Caco-2 (cell line): ENCODE results near the gene ERI2. TPM values are rescaled to one million over a fixed set of nuclear protein-coding genes. Genes with fewer than 3 reads are reported as not detected.

Experiments
- BruUV-seq: library from RNA; stranded (reverse); fragments of 400-500 nt; replicated peaks from 2 replicates; lab custom pipeline; 2021; lab: Mats Ljungman, UMichigan
- CTCF ChIA-PET: fragments of 300-600 bp; sonication (Branson Sonifier 250); formaldehyde crosslinking; loops from one replicate; lab custom pipeline; 2022; ENCODE audit warnings: antibody characterized with exemption; lab: Charles Lee
- POLR2A ChIA-PET: fragments of 300-600 bp; sonication (Branson Sonifier 250); formaldehyde crosslinking; loops from one replicate; lab custom pipeline; 2022; ENCODE audit warnings: antibody characterized with exemption; lab: Charles Lee
- DNase-seq, 2 experiments: peaks; one replicate each; pipeline versions ENCODE4 v3.0.0 to v3.0.0-alpha.2; 2020 to 2022
- H3K27me3 ChIP-seq: replicated peaks from 2 replicates; pipeline ENCODE4 v1.6.0; 2011; ENCODE audit warnings: low read length; ENCODE audit not compliant: control insufficient read depth, insufficient read depth
- H3K36me3 ChIP-seq: 2 replicates; pipeline ENCODE4 v1.5.1; 2011; ENCODE audit warnings: low read length; ENCODE audit not compliant: control insufficient read depth, insufficient read depth
- H3K4me1 ChIP-seq: fragments of 250-450 bp; sonication (Bioruptor Pico); 2 replicates; pipeline ENCODE4 v1.5.1; 2020; ENCODE audit warnings: mild to moderate bottlenecking
- H3K4me3 ChIP-seq: 2 replicates; pipeline ENCODE4 v1.5.1; 2011; ENCODE audit warnings: low read depth, mild to moderate bottlenecking, control low read depth, low read length
- H3K9me3 ChIP-seq: fragments of 250-450 bp; sonication (Bioruptor Pico); 2 replicates; pipeline ENCODE4 v1.5.1; 2020; ENCODE audit warnings: mild to moderate bottlenecking, moderate library complexity
- H3K27ac Mint-ChIP-seq: one replicate; pipeline ENCODE4 v1.8.0; 2022; ENCODE audit warnings: mixed read lengths; ENCODE audit not compliant: unreplicated experiment
- H3K27me3 Mint-ChIP-seq: one replicate; pipeline ENCODE4 v1.8.0; 2022; ENCODE audit warnings: mixed read lengths; ENCODE audit not compliant: insufficient read depth, unreplicated experiment
- H3K36me3 Mint-ChIP-seq: one replicate; pipeline ENCODE4 v1.8.0; 2022; ENCODE audit warnings: mild to moderate bottlenecking, mixed read lengths; ENCODE audit not compliant: insufficient read depth, unreplicated experiment
- H3K4me1 Mint-ChIP-seq: one replicate; pipeline ENCODE4 v1.8.0; 2022; ENCODE audit warnings: low read depth, mixed read lengths; ENCODE audit not compliant: unreplicated experiment
- H3K4me3 Mint-ChIP-seq: one replicate; pipeline ENCODE4 v1.8.0; 2022; ENCODE audit warnings: mild to moderate bottlenecking, moderate library complexity, mixed read lengths; ENCODE audit not compliant: unreplicated experiment
- H3K9me3 Mint-ChIP-seq: one replicate; pipeline ENCODE4 v1.8.0; 2022; ENCODE audit warnings: mixed read lengths; ENCODE audit not compliant: unreplicated experiment
- intact Hi-C: fragments of 100-400 bp; cut with micrococcal nuclease; formaldehyde crosslinking; loops from one replicate; pipeline ENCODE4 v1.10.0; 2022; ENCODE audit not compliant: unreplicated experiment
- total RNA-seq: library from RNA; stranded (reverse); gene quantifications from 2 replicates; pipeline ENCODE4 v1.2.3, GENCODE V29; 2022
- TF ChIP-seq, protein P1 (sequence below), 2 experiments: fragments of 200-600 bp in 1 of 2; IDR thresholded peaks; 1 replicate in 1 of 2; 2 replicates in 1 of 2; pipeline versions ENCODE4 v1.5.1 to v1.8.0; 2011 to 2022; ENCODE audit warnings: antibody characterized with exemption in 1 of 2, control low read depth in 1 of 2, inconsistent platforms in 1 of 2, low read depth in 1 of 2, low read length in 1 of 2, mild to moderate bottlenecking in 1 of 2, moderate library complexity in 1 of 2; ENCODE audit not compliant: insufficient read depth in 1 of 2, severe bottlenecking in 1 of 2, unreplicated experiment in 1 of 2

ERI2 gene
- total RNA-seq, 1 experiment from 2014 or later: 24.6 TPM

DNA sequence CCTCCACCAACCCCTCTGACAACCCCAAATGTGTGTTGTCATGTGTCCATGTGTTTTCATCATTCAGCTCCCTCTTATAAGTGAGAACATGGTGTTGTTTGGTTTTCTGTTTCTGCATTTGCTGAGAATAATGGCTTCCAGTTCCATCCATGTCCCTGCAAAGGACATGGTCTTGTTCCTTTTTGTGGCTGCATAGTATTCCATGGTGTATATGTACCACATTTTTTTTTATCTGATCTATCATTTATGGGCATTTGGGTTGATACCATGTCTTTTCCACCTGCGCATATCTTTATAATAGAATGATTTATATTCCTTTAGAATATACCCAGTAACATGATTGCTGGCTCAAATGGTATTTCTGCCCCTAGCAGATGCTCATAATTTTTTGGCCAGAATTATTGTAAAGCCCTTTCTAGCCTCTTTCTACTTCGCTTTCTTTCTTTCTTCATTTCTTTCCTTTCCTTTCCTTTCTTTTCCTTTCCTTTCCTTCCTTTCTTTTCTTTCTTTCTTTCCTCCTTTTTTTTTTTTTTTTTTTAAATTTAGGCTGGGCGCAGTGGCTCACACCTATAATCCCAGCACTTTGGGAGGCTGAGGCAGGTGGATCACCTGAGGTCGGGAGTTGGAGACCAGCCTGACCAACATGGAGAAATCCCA lies 12.8 kb upstream of the ERI2 start:
- BruUV-seq: no TSS peak
- no peaks in the 10 kb centered on the region for H3K9me3 Mint-ChIP-seq
- POLR2A ChIA-PET: no interaction called here
- no peaks in the 10 kb centered on the region; the same call in 1 of the 2 replicates for H3K36me3 ChIP-seq
- H3K9me3 ChIP-seq: no peaks in the 10 kb centered on the region
- H3K27me3 ChIP-seq: no peaks in the 10 kb centered on the region
- no peak for DNase-seq
- TF ChIP-seq, protein P1, sequence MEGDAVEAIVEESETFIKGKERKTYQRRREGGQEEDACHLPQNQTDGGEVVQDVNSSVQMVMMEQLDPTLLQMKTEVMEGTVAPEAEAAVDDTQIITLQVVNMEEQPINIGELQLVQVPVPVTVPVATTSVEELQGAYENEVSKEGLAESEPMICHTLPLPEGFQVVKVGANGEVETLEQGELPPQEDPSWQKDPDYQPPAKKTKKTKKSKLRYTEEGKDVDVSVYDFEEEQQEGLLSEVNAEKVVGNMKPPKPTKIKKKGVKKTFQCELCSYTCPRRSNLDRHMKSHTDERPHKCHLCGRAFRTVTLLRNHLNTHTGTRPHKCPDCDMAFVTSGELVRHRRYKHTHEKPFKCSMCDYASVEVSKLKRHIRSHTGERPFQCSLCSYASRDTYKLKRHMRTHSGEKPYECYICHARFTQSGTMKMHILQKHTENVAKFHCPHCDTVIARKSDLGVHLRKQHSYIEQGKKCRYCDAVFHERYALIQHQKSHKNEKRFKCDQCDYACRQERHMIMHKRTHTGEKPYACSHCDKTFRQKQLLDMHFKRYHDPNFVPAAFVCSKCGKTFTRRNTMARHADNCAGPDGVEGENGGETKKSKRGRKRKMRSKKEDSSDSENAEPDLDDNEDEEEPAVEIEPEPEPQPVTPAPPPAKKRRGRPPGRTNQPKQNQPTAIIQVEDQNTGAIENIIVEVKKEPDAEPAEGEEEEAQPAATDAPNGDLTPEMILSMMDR (IDR thresholded peaks at IDR 0.05; ENCODE audit: insufficient read depth in 1 of 2, low read depth in 1 of 2, low read length in 1 of 2, severe bottlenecking in 1 of 2, unreplicated experiment in 1 of 2): no peak
- no peak overlapping the region for H3K4me3 ChIP-seq
- peaks cover 6% of the 10 kb centered on the region for H3K36me3 Mint-ChIP-seq
- intact Hi-C loops: no loop called here
- H3K27ac Mint-ChIP-seq: no peak overlapping the region
- CTCF ChIA-PET: no interaction called here
- H3K4me1 Mint-ChIP-seq: no peaks in the 10 kb centered on the region
- H3K4me1 ChIP-seq: no peaks in the 10 kb centered on the region
- H3K27me3 Mint-ChIP-seq: no peaks in the 10 kb centered on the region
- no peak overlapping the region for H3K4me3 Mint-ChIP-seq

DNA sequence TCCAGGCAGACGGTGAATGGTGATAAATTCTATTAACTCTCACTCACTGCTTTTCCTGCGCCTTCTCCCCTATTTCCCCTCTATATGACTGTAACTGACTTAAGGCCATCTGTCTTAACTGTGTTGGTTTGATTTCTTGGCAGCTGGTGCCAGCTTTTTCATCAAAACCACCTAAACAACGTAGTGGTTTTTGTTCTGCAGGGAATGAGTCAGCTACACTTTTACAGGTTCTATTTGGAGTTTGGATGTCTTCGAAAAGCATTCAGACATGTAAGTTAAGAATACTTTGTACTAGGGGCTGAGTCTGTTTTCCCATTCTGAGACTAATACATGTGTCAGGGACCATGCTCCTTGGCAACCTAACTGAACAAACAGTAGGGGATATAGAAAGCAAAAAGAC lies 8.5 kb upstream of the ERI2 start:
- ChIA-PET POLR2A (no interaction called here), CTCF (no interaction called here)

DNA sequence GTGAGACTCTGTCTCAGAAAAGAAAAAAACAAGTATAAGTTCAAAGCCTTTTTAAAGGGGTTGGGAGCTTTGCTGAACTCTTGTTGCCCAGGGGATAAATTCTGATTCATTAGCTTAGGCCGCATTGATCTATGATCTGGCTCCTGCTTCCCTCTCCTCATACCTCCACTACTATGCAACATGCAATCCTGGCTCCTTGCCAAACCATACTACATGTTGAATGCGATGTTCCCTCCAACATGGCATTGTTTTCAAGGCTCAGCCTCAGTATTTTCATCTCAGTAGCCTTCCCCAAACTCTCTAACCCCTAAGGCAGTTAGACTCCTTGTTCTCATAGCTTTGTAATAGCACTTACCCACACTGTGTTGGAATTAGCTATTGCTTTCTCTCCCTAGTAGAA lies 6.2 kb upstream of the ERI2 start:
- Histone ChIP-seq H3K4me3 (no peak overlapping the region), H3K36me3 (no peaks in the 10 kb centered on the region), H3K27me3 (no peaks in the 10 kb centered on the region), H3K4me1 (no peaks in the 10 kb centered on the region), H3K9me3 (no peaks in the 10 kb centered on the region)
- H3K36me3 Mint-ChIP-seq: peaks cover 8% of the 10 kb centered on the region
- no peaks in the 10 kb centered on the region for H3K27me3 Mint-ChIP-seq
- ChIA-PET CTCF (no interaction called here), POLR2A (no interaction called here)
- intact Hi-C loops: no loop called here
- DNase-seq: no peak
- TF ChIP-seq, protein P1 (IDR thresholded peaks at IDR 0.05; ENCODE audit: insufficient read depth in 1 of 2, low read depth in 1 of 2, low read length in 1 of 2, severe bottlenecking in 1 of 2, unreplicated experiment in 1 of 2): no peak
- no peak overlapping the region for H3K27ac Mint-ChIP-seq
- no TSS peak for BruUV-seq
- H3K4me3 Mint-ChIP-seq: no peak overlapping the region
- no peaks in the 10 kb centered on the region for H3K9me3 Mint-ChIP-seq
- H3K4me1 Mint-ChIP-seq: no peaks in the 10 kb centered on the region

More for the DNA sequence above, 8.5 kb upstream of the ERI2 start:
- Mint-ChIP-seq H3K4me1 (no peaks in the 10 kb centered on the region), H3K4me3 (no peak overlapping the region), H3K36me3 (no peaks in the 10 kb centered on the region), H3K27ac (no peak overlapping the region), H3K9me3 (no peaks in the 10 kb centered on the region), H3K27me3 (no peaks in the 10 kb centered on the region)
- intact Hi-C loops: no loop called here
- H3K4me3 ChIP-seq: no peak overlapping the region
- TF ChIP-seq, protein P1 (IDR thresholded peaks at IDR 0.05; ENCODE audit: insufficient read depth in 1 of 2, low read depth in 1 of 2, low read length in 1 of 2, severe bottlenecking in 1 of 2, unreplicated experiment in 1 of 2): no peak
- H3K36me3 ChIP-seq: no peaks in the 10 kb centered on the region; the same call in 1 of the 2 replicates
- no peak for DNase-seq
- no peaks in the 10 kb centered on the region for H3K4me1 ChIP-seq
- no TSS peak for BruUV-seq
- no peaks in the 10 kb centered on the region for H3K27me3 ChIP-seq
- no peaks in the 10 kb centered on the region for H3K9me3 ChIP-seq
